ENCODE data around the gene PHYHIPL.

Gene PHYHIPL

DNA sequence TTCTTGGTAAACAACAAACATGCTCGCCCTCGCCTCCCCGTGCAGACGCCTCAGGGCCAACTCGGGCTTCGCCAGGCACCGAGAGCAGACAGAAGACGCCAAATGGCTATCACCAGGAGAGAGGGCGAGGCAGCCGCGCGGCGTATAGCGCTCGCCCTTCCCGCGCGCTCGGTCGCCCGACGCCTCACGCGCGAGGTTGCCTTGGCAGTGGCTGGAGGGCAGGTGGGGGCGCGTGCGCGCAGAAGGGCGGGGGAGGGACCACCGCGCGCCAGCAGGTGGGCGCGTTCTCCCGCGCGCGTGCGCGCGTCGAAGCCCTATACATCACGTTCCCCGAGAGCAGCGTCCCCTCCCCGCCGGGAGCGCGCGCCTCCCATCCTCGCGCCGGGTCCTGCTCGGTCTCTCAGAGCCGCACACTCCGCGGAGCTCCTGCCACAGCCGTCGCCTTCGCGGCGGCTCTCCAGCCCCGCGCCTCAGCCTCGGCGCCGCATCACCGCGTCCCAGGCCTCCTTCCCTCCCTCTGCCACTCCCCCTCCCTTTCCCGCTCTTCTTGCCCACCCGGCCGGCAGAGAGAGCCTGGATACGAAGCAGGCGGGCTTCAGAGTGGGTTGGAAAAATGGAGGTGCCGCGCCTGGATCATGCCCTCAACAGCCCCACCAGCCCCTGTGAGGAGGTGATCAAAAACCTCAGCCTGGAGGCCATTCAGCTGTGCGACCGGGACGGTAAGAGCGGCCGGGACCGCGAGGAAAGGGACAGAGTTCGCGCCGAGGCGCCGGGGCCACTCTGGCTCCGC is at the start of gene PHYHIPL (continued):
- TF ChIP-seq, protein P1, sequence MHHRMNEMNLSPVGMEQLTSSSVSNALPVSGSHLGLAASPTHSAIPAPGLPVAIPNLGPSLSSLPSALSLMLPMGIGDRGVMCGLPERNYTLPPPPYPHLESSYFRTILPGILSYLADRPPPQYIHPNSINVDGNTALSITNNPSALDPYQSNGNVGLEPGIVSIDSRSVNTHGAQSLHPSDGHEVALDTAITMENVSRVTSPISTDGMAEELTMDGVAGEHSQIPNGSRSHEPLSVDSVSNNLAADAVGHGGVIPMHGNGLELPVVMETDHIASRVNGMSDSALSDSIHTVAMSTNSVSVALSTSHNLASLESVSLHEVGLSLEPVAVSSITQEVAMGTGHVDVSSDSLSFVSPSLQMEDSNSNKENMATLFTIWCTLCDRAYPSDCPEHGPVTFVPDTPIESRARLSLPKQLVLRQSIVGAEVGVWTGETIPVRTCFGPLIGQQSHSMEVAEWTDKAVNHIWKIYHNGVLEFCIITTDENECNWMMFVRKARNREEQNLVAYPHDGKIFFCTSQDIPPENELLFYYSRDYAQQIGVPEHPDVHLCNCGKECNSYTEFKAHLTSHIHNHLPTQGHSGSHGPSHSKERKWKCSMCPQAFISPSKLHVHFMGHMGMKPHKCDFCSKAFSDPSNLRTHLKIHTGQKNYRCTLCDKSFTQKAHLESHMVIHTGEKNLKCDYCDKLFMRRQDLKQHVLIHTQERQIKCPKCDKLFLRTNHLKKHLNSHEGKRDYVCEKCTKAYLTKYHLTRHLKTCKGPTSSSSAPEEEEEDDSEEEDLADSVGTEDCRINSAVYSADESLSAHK (tag by site-specific recombination; IDR thresholded peaks at IDR 0.05), result no peak
- TF ChIP-seq SP3 (tag by site-specific recombination; IDR thresholded peaks at IDR 0.05), result peak; percentile 39; the same call in 1 of the 2 replicates
- no peak for TF ChIP-seq SCRT1 (tag by site-specific recombination; IDR thresholded peaks at IDR 0.05; ENCODE audit: borderline replicate concordance)
- TF ChIP-seq ZNF768 (tag by site-specific recombination; IDR thresholded peaks at IDR 0.05), result no peak
- TF ChIP-seq, protein P2, sequence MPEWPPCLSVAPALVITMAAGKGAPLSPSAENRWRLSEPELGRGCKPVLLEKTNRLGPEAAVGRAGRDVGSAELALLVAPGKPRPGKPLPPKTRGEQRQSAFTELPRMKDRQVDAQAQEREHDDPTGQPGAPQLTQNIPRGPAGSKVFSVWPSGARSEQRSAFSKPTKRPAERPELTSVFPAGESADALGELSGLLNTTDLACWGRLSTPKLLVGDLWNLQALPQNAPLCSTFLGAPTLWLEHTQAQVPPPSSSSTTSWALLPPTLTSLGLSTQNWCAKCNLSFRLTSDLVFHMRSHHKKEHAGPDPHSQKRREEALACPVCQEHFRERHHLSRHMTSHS (tag by site-specific recombination; IDR thresholded peaks at IDR 0.05), result no peak
- TF ChIP-seq, protein P3, sequence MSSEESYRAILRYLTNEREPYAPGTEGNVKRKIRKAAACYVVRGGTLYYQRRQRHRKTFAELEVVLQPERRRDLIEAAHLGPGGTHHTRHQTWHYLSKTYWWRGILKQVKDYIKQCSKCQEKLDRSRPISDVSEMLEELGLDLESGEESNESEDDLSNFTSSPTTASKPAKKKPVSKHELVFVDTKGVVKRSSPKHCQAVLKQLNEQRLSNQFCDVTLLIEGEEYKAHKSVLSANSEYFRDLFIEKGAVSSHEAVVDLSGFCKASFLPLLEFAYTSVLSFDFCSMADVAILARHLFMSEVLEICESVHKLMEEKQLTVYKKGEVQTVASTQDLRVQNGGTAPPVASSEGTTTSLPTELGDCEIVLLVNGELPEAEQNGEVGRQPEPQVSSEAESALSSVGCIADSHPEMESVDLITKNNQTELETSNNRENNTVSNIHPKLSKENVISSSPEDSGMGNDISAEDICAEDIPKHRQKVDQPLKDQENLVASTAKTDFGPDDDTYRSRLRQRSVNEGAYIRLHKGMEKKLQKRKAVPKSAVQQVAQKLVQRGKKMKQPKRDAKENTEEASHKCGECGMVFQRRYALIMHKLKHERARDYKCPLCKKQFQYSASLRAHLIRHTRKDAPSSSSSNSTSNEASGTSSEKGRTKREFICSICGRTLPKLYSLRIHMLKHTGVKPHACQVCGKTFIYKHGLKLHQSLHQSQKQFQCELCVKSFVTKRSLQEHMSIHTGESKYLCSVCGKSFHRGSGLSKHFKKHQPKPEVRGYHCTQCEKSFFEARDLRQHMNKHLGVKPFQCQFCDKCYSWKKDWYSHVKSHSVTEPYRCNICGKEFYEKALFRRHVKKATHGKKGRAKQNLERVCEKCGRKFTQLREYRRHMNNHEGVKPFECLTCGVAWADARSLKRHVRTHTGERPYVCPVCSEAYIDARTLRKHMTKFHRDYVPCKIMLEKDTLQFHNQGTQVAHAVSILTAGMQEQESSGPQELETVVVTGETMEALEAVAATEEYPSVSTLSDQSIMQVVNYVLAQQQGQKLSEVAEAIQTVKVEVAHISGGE (tag by site-specific recombination; conservative IDR thresholded peaks at IDR 0.05; ENCODE audit: low read depth), result no peak
- no peak for TF ChIP-seq ZNF664 (tag by site-specific recombination; IDR thresholded peaks at IDR 0.05)
- no peak for TF ChIP-seq ZNF221 (tag by site-specific recombination; IDR thresholded peaks at IDR 0.05; ENCODE audit: borderline replicate concordance)
- no peak for TF ChIP-seq ZNF843 (tag by site-specific recombination; IDR thresholded peaks at IDR 0.05)
- TF ChIP-seq, protein P4, sequence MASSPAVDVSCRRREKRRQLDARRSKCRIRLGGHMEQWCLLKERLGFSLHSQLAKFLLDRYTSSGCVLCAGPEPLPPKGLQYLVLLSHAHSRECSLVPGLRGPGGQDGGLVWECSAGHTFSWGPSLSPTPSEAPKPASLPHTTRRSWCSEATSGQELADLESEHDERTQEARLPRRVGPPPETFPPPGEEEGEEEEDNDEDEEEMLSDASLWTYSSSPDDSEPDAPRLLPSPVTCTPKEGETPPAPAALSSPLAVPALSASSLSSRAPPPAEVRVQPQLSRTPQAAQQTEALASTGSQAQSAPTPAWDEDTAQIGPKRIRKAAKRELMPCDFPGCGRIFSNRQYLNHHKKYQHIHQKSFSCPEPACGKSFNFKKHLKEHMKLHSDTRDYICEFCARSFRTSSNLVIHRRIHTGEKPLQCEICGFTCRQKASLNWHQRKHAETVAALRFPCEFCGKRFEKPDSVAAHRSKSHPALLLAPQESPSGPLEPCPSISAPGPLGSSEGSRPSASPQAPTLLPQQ (tag by site-specific recombination; IDR thresholded peaks at IDR 0.05), result peak; percentile 52
- no peak for TF ChIP-seq ZNF610 (tag by site-specific recombination; IDR thresholded peaks at IDR 0.05; ENCODE audit: borderline replicate concordance)
- TF ChIP-seq ZNF404 (tag by site-specific recombination; IDR thresholded peaks at IDR 0.05), result no peak
- no peak for TF ChIP-seq ZNF707 (tag by site-specific recombination; IDR thresholded peaks at IDR 0.05)
- TF ChIP-seq ZFHX2 (tag by site-specific recombination; conservative IDR thresholded peaks at IDR 0.05), result no peak; the same call in 1 of the 2 replicates

DNA sequence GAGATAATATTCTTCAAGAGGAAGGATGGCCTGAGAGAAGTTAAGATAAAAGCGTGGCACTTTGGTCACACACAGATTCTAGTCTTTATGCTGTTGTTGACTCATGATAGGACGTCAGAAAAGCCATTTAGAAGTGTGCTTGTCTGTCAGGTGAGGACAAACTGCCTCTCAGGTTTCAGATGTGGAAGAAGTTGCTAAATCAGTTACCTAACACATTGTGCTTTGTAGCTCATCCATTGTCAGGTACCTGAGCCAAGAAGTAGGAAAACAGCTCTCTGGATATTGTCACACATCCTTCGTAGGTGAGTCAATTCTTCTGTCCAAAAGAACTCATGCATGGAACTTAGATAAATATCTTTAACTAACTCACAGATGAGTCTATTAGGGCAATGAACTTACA is 49.5 kb upstream of the PHYHIPL start:
- no peaks in the 10 kb centered on the region for H3K36me3 ChIP-seq (ENCODE audit: control insufficient read depth in 2 of 2, insufficient read depth in 1 of 2, low read length in 2 of 2)
- POLR2A ChIA-PET, result no interaction called here
- CTCF ChIA-PET, result interaction anchor here (1.4 kb wide), 1 partner anchor 15 kb away, joined by 3 read pairs; no protein-coding TSS in a partner anchor
- H3K4me1 ChIP-seq (ENCODE audit: control insufficient read depth, insufficient read depth, low read length), result no peaks in the 10 kb centered on the region
- no peak overlapping the region for H3K27ac ChIP-seq (ENCODE audit: extremely low read depth, low read depth, low read length)
- H3K4me3 ChIP-seq (ENCODE audit: low read depth, low read length), result no peak overlapping the region
- no peak for TF ChIP-seq KLF10 (tag by site-specific recombination; IDR thresholded peaks at IDR 0.05)
- no peak for TF ChIP-seq ZNF624 (tag by site-specific recombination; IDR thresholded peaks at IDR 0.05)
- TF ChIP-seq ZNF114 (tag by site-specific recombination; IDR thresholded peaks at IDR 0.05), result no peak
- no peak for TF ChIP-seq ZNF777 (tag by site-specific recombination; IDR thresholded peaks at IDR 0.05; ENCODE audit: borderline replicate concordance)
- TF ChIP-seq, protein P5, sequence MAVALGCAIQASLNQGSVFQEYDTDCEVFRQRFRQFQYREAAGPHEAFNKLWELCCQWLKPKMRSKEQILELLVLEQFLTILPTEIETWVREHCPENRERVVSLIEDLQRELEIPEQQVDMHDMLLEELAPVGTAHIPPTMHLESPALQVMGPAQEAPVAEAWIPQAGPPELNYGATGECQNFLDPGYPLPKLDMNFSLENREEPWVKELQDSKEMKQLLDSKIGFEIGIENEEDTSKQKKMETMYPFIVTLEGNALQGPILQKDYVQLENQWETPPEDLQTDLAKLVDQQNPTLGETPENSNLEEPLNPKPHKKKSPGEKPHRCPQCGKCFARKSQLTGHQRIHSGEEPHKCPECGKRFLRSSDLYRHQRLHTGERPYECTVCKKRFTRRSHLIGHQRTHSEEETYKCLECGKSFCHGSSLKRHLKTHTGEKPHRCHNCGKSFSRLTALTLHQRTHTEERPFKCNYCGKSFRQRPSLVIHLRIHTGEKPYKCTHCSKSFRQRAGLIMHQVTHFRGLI (tag by site-specific recombination; IDR thresholded peaks at IDR 0.05), result no peak
- no peak for TF ChIP-seq ZNF843 (tag by site-specific recombination; IDR thresholded peaks at IDR 0.05)
- no peak for TF ChIP-seq SP2 (tag by site-specific recombination; IDR thresholded peaks at IDR 0.05)
- TF ChIP-seq ZNF354C (tag by site-specific recombination; IDR thresholded peaks at IDR 0.05; ENCODE audit: borderline replicate concordance, low read depth), result no peak
- TF ChIP-seq, protein P2 (tag by site-specific recombination; IDR thresholded peaks at IDR 0.05), result no peak
- TF ChIP-seq ZNF621 (tag by site-specific recombination; IDR thresholded peaks at IDR 0.05), result no peak
- no peaks in the 10 kb centered on the region for H3K9me3 ChIP-seq (ENCODE audit: control insufficient read depth, insufficient read depth, low read depth, low read length)
